SKM-1 treated with dmso at 0.1 percent for 144 hours (cell line): ENCODE measurements around the gene ZC3H6.
"Not testable (repeated sequence)": the region's sequence is repeated elsewhere in the genome, so short reads cannot be mapped to it uniquely, and the experiment has no call there.

Experiments used
- DNase-seq: peaks from one replicate; lab custom pipeline; 2025; ENCODE audit not compliant: unreplicated experiment; lab: John Stamatoyannopoulos, UW

The ZC3H6 gene

DNA sequence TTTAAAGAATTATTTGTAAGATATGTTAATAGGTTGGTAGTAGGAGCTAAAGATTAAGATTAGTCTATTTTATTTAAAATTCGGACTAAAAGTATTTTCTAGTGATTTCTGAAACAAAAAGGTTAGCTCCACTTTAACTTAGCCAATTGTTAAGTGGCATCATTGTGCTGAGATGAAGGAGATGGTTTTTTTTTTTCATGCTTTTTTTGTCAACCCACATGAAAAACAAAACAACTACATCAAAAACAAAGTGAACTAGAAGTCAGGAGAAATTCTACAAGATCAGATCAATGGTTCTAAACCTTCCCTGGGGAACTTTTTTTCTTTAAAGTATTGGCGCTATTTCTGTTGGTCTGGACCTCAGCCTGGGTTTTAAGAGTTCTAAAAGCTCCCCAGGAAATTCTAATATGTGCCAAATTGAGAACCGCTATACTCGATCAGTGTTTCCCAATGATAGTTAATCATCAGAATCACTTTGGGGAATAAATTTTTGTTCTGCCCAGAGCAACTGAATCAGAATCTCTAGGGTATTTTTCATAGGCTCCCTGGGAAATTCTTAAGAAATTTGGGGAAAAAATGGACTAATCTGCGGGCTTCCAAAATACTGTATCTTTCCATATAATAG, 2.3 kb downstream of the ZC3H6 start:
- DNase-seq, result no peak

GRCh38 chr2:112282066-112282465, 6.7 kb downstream of the ZC3H6 start:
- DNase-seq, result not testable (repeated sequence)

DNA sequence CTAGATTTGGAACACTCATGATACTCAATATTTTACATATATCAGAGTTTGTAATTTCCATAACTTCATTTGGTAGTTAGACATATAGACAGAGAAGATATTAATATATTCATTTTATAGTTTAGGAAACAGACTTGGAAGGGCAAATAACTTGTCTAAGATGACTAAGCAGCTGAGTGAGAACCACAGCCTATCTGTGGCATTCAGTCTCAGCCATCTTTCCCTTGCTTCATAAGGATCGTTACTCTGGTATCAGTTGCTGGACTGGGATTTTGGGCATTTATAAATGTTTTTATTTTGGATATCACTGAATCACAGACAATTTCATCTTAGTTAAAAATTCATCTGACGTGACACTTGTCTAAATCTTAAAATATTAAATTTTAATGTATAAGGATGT, 8.1 kb downstream of the ZC3H6 start:
- DNase-seq, result not testable (repeated sequence)

DNA sequence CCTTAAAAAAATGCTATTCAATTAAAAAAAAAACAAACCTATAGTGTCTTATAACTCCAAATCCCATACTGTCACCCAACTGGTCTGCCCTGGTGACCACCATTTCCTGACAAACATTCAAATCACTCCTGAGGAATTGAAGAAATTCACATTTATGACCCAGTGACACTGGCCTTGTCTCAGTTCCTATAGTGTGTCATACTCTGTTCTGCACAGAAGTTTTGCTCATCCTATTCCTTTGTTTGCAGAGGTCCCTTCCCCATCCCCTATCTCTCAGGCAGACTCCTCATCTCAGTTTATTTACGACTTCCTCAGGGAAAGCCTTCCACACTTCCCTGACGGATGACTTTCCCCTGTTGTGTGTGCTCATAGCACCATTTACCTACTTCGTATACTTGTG, 14.7 kb downstream of the ZC3H6 start:
- no peak for DNase-seq

- no peak for DNase-seq
Observed at GRCh38 chr2:112290648-112291047, 15.3 kb downstream of the ZC3H6 start.

- no peak for DNase-seq
Observed at GRCh38 chr2:112293636-112294401, 18.4 kb downstream of the ZC3H6 start.

DNA sequence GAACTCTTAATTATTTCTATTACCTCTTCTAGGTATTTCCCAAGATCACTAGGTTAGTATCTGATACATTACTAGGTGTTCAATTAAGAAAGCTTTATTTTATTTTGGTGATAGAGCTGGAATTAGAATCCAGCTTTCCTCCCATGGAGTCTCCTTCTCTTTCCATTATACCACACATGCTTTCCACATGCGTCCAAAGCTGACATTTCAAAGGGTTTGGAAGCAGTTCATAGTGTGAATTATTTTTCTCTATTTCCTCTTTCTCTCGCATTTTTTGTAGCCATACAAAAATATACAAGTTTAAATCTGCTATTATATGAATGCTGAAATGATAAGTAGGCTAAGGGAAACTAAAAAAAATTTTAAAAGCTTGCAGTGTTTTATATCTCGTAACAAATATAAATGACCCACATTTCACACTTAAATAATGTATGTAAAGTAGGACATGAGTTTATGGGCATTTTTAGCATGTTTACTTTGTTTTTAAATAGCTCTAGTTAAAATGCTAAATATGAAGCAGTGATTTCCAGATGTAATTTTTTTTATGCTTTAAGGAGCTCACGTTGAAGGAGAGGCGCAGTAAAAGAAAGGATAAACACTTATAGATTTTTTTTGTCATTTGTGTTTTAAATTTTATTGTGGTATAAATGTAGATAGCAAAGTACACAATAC, 20.1 kb downstream of the ZC3H6 start:
- DNase-seq, result no peak

GRCh38 chr2:112296407-112296806, 21.0 kb downstream of the ZC3H6 start:
- no peak for DNase-seq

DNA sequence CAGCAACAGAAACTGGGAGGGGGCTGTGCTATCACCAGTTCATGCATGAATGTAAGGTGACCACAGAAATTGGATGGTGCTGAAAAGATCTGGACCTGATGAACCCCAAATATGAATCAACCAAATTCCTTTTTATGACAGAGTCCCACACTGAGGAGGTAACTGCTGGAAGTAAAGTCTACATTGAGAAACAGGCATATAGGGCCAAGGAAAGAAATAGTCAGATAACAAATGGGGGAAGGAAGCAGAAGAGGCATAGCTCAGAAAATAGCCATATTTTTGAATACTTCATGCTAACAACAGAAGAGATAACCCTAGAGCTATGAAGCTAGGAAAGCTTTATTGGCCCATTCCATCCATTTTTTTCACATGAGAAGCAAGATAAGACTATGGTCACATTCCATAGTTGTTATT, 25.8 kb downstream of the ZC3H6 start:
- no peak for DNase-seq

DNA sequence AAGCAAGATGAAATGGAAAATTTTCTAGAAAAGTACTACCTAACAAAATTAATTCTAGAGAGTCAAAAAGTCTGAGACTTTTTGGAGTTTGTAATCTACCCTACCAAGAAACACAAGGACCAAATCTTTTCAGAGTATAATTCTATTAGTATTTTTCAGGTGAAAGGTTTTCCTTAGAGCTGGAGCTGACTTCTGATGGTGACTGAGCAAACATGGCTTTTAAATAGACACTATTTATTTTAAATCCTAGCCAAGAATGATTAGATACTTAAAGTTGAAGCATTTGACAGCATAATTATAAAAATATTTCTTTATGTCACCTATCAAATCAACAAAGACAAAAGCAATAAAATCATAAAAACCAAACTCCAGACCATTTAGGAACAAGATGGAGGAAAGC, 26.6 kb downstream of the ZC3H6 start:
- DNase-seq, result no peak

- no peak for DNase-seq
Observed at GRCh38 chr2:112304298-112304941, 29.0 kb downstream of the ZC3H6 start.

GRCh38 chr2:112305132-112305531, 29.7 kb downstream of the ZC3H6 start:
- DNase-seq, result no peak

DNA sequence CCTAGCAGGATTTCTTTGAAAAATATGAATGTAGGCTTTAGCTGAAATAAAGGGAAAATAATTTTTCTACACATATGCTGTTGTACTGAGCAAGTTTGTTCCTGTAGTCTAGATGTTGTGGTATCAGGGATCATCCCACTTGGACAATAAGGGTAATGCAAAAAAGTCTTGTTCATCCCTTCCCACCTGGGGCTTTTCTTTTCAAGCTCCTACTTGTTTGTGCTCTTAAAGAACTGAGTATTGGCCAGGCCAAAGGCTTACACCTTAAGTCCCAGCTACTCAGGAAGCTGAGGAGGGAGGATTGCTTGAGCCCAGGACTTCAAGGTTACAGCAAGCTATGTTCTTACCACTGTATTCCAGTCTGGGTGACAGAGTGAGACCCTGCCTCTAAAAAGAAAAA, 35.5 kb downstream of the ZC3H6 start:
- no peak for DNase-seq

DNA sequence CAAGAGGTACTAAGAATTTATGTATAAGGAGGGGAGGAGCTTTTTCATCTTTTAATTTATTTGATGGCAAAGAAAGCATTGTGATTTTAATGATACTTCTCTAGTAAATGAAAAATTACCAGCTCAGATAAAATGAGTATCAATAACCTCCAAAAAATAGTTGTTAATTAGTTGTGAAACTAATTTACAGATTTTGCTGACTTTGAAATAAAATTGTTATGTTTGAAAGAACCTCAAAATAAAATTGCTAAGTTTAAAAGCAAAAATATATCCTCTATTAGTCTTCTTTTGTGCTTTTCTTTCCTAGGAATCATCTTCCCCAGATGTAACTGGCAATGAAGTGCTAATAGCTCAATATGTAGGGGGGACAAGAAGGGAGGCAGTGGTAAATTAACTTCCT, 36.5 kb downstream of the ZC3H6 start:
- no peak for DNase-seq

GRCh38 chr2:112312821-112313220, 37.4 kb downstream of the ZC3H6 start:
- no peak for DNase-seq

DNA sequence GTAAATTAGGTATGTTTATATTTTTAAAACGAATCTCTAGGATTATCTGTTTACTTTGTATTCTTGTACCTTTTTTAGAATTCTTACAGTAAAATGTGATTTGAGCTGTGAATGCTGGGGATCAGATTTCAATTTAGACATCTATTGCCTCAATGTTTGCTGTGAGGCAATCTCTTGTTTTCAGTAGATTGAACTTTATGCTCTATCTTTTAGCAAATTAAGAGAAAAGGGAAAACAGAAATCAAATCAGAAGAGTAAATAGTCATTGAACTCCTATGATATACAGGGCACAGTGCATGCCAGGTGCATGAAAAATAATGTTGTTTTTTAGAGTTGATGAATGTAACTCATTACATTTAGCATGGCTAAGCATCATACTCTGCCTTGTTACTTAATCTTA, 39.5 kb downstream of the ZC3H6 start:
- no peak for DNase-seq

- no peak for DNase-seq
Observed at GRCh38 chr2:112317303-112318158, 42.1 kb downstream of the ZC3H6 start.

- DNase-seq, result no peak
Observed at GRCh38 chr2:112318515-112318914, 43.1 kb downstream of the ZC3H6 start.

- no peak for DNase-seq
Observed at GRCh38 chr2:112321375-112322320, 46.3 kb downstream of the ZC3H6 start.

DNA sequence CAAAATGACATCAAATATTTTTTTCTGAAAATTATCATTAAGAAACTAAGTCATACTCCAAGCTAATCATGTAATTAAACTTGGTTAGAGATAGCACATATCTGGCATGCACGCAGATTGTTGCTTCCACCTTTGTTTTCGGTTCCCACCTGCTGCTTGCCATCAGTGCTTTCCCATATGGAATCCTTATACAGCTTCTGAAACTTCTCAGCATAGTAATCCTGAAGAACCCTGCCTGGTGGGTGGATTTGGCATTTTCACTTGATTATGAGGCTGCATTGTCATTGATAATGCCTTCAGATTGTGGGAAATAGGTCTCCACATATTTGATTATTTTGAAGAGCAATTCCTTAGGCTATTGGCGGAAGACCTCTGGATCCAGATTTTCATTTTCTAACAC, 47.5 kb downstream of the ZC3H6 start:
- no peak for DNase-seq
